IMR-90 (cell line): ENCODE data around the gene NEO1. TPM values are rescaled to one million over a fixed set of nuclear protein-coding genes. Genes with fewer than 3 reads are reported as not detected.

Experiments used
- ATAC-seq: fragments of 200-7000 bp; cut with Tn5 transposase; 2 replicates; pipeline ENCODE4 v1.9.1; 2020; ENCODE audit warnings: low read depth, mild to moderate bottlenecking, moderate library complexity
- BruUV-seq: library from RNA; stranded (reverse); fragments of 400-500 nt; replicated peaks from 2 replicates; lab custom pipeline; 2021; lab: Mats Ljungman, UMichigan
- CTCF ChIA-PET: fragments of 300-600 bp; formaldehyde crosslinking; extraction: SDS; loops from one replicate; lab custom pipeline; 2021; ENCODE audit warnings: antibody characterized with exemption; lab: Yijun Ruan, JAX
- POLR2A ChIA-PET: fragments of 300-600 bp; sonication (Branson Sonifier 250); formaldehyde crosslinking; loops from one replicate; lab custom pipeline; 2022; ENCODE audit warnings: antibody characterized with exemption; ENCODE audit not compliant: unreplicated experiment; lab: Charles Lee
- DNase-seq: peaks from one replicate; pipeline ENCODE4 v3.0.0; 2013
- H2AFZ ChIP-seq: replicated peaks from 2 replicates; pipeline ENCODE3; 2013; ENCODE audit warnings: low read length, mild to moderate bottlenecking; ENCODE audit not compliant: poor library complexity
- H2AK5ac ChIP-seq: 2 replicates; pipeline ENCODE4 v1.6.1; 2013; ENCODE audit warnings: low read depth, low read length, inconsistent platforms
- H2AK9ac ChIP-seq: replicated peaks from 2 replicates; pipeline ENCODE3; 2013; ENCODE audit warnings: mild to moderate bottlenecking, low read depth, low read length, moderate library complexity; ENCODE audit not compliant: poor library complexity
- H2BK120ac ChIP-seq: 2 replicates; pipeline ENCODE4 v1.6.1; 2013; ENCODE audit warnings: low read depth, low read length, inconsistent platforms
- H2BK15ac ChIP-seq: 3 replicates; pipeline ENCODE4 v1.6.1; 2013; ENCODE audit warnings: low read depth, low read length, inconsistent platforms
- H2BK20ac ChIP-seq: 2 replicates; pipeline ENCODE4 v1.6.1; 2013; ENCODE audit warnings: low read depth, mild to moderate bottlenecking, inconsistent platforms, low read length, moderate library complexity
- H2BK5ac ChIP-seq: 2 replicates; pipeline ENCODE4 v1.6.1; 2013; ENCODE audit warnings: mild to moderate bottlenecking, low read depth, low read length, inconsistent platforms; ENCODE audit not compliant: poor library complexity, severe bottlenecking
- H3K14ac ChIP-seq: replicated peaks from 2 replicates; pipeline ENCODE4 v1.6.1; 2013; ENCODE audit warnings: low read depth, low read length, inconsistent platforms
- H3K18ac ChIP-seq: 2 replicates; pipeline ENCODE4 v1.6.1; 2013; ENCODE audit warnings: low read depth, low read length, control low read depth
- H3K23ac ChIP-seq: 2 replicates; pipeline ENCODE4 v1.6.1; 2013; ENCODE audit warnings: low read depth, low read length, inconsistent platforms
- H3K27ac ChIP-seq: 2 replicates; pipeline ENCODE4 v1.5.1; 2013; ENCODE audit warnings: mild to moderate bottlenecking, control low read depth, low read length; ENCODE audit not compliant: insufficient read depth
- H3K27me3 ChIP-seq: 2 replicates; pipeline ENCODE4 v1.6.1; 2013; ENCODE audit warnings: low read length; ENCODE audit not compliant: control insufficient read depth, insufficient read depth
- H3K36me3 ChIP-seq: 2 replicates; pipeline ENCODE4 v1.6.1; 2013; ENCODE audit warnings: low read length, mixed read lengths; ENCODE audit not compliant: control insufficient read depth, insufficient read depth
- H3K4ac ChIP-seq: 2 replicates; pipeline ENCODE4 v1.6.1; 2013; ENCODE audit warnings: low read depth, low read length, inconsistent platforms
- H3K4me1 ChIP-seq: 2 replicates; pipeline ENCODE4 v1.6.1; 2013; ENCODE audit warnings: low read length, mixed read lengths; ENCODE audit not compliant: control insufficient read depth, insufficient read depth
- H3K4me2 ChIP-seq: 2 replicates; pipeline ENCODE4 v1.6.1; 2013; ENCODE audit warnings: low read depth, mild to moderate bottlenecking, control low read depth, low read length, moderate library complexity
- H3K4me3 ChIP-seq: 2 replicates; pipeline ENCODE4 v1.5.1; 2013; ENCODE audit warnings: low read depth, mild to moderate bottlenecking, control low read depth, low read length, moderate library complexity; ENCODE audit not compliant: insufficient read depth
- H3K56ac ChIP-seq: 2 replicates; pipeline ENCODE4 v1.6.1; 2013; ENCODE audit warnings: low read length, inconsistent platforms; ENCODE audit not compliant: insufficient read depth; ENCODE audit errors: extremely low read depth
- H3K79me1 ChIP-seq, 2 experiments: 2 replicates each; pipeline ENCODE4 v1.6.1; 2013; ENCODE audit warnings: low read length in 2 of 2, inconsistent platforms in 1 of 2, low read depth in 1 of 2
- H3K9ac ChIP-seq: 2 replicates; pipeline ENCODE4 v1.6.1; 2013; ENCODE audit warnings: low read depth, low read length, control low read depth
- H3K9me1 ChIP-seq: 2 replicates; pipeline ENCODE4 v1.6.1; 2013; ENCODE audit warnings: low read length, inconsistent platforms; ENCODE audit not compliant: insufficient read depth
- H3K9me3 ChIP-seq: 2 replicates; pipeline ENCODE4 v1.6.1; 2013; ENCODE audit warnings: low read length; ENCODE audit not compliant: control insufficient read depth, insufficient read depth
- H4K20me1 ChIP-seq: 2 replicates; pipeline ENCODE4 v1.6.1; 2013; ENCODE audit warnings: low read length, inconsistent platforms; ENCODE audit not compliant: insufficient read depth
- H4K5ac ChIP-seq: 2 replicates; pipeline ENCODE4 v1.6.1; 2013; ENCODE audit warnings: mild to moderate bottlenecking, low read depth, low read length, control low read depth
- H4K8ac ChIP-seq, 2 experiments: 2 replicates each; pipeline ENCODE4 v1.6.1; 2013; ENCODE audit warnings: low read depth in 2 of 2, low read length in 2 of 2, control low read depth in 1 of 2, inconsistent platforms in 1 of 2
- H4K91ac ChIP-seq: 2 replicates; pipeline ENCODE4 v1.6.1; 2013; ENCODE audit warnings: low read depth, low read length, inconsistent platforms; ENCODE audit not compliant: insufficient read depth
- CEBPB ChIP-seq: IDR thresholded peaks from 2 replicates; pipeline ENCODE4 v1.6.1; 2012; ENCODE audit warnings: low read depth, low read length, improper control_type of control experiment
- CHD1 ChIP-seq: IDR thresholded peaks from 2 replicates; pipeline ENCODE4 v1.6.1; 2012; ENCODE audit warnings: low read depth, low read length, improper control_type of control experiment
- CTCF ChIP-seq: conservative IDR thresholded peaks from 2 replicates; pipeline ENCODE4 v1.5.1; 2012; ENCODE audit warnings: mild to moderate bottlenecking, low read depth, low read length, improper control_type of control experiment
- RAD21 ChIP-seq: IDR thresholded peaks from 2 replicates; pipeline ENCODE4 v1.6.1; 2012; ENCODE audit warnings: low read length, improper control_type of control experiment
- SMC3 ChIP-seq: fragments of 150-350 bp; IDR thresholded peaks from 2 replicates; pipeline ENCODE4 v1.6.1; 2016; ENCODE audit warnings: low read depth, mild to moderate bottlenecking, antibody characterized with exemption, low read length, moderate library complexity
- WGBS, 2 experiments: methylation state at CpG; one replicate each; pipeline versions ENCODE4 v1.1.5 to v1.1.7; 2013; ENCODE audit warnings: missing lambda C conversion rate in 2 of 2; ENCODE audit not compliant: insufficient read length in 1 of 2; ENCODE audit errors: extremely low coverage in 2 of 2; 5-methylcytosine and 5-hydroxymethylcytosine counted together
- dilution Hi-C: fragments of 300-500 bp; cut with HindIII; formaldehyde crosslinking; loops from one replicate; pipeline ENCODE4 v1.14.3; 2018; ENCODE audit warnings: low sequenced_read_pairs; ENCODE audit not compliant: unreplicated experiment
- in situ Hi-C: fragments of 300-500 bp; cut with MboI; formaldehyde crosslinking; loops from 3 replicates; pipeline ENCODE4 v1.14.3; 2019; ENCODE audit warnings: low sequenced_read_pairs, inconsistent platforms, mixed read lengths
- intact Hi-C: fragments of 100-400 bp; cut with micrococcal nuclease; formaldehyde crosslinking; loops from 2 replicates; pipeline ENCODE4 v1.10.0; 2022
- polyA plus RNA-seq, 3 experiments: library from polyadenylated mRNA; depleted of rRNA; stranded (reverse); fragments of >200 nt; gene quantifications; 2 replicates each; pipeline ENCODE4 v1.2.3, GENCODE V29; 2012; ENCODE audit warnings: low replicate concordance in 1 of 3
- total RNA-seq: library from RNA; depleted of rRNA; stranded (reverse); fragments of >200 nt; gene quantifications from 2 replicates; pipeline ENCODE4 v1.2.3, GENCODE V29; 2012

NEO1 gene
- total and polyA plus RNA-seq, 2 of the 4 experiments (the other 2 are of a cell fraction): 16.3 to 18.5 TPM

GRCh38 chr15:73305331-73306211 is 253.3 kb downstream of the NEO1 start:
- peak; percentile 65 for DNase-seq
- intact Hi-C loops: loop anchor here (1.0 to 2.0 kb wide), 3 partner anchors 255 to 395 kb away; no protein-coding TSS in a partner anchor
- H3K9me3 ChIP-seq: no peaks in the 10 kb centered on the region
- BruUV-seq: no TSS peak
- dilution Hi-C loops: no loop called here
- POLR2A ChIA-PET: no interaction called here
- no peaks in the 10 kb centered on the region for H3K27me3 ChIP-seq
- H4K20me1 ChIP-seq: no peaks in the 10 kb centered on the region
- no peak overlapping the region for H2AFZ ChIP-seq
- no peak overlapping the region for H3K56ac ChIP-seq
- peak; percentile 97 for ATAC-seq
- H3K14ac ChIP-seq: no peak overlapping the region
- no peak overlapping the region for H4K5ac ChIP-seq
- no peak overlapping the region for H2BK15ac ChIP-seq
- WGBS, 2 experiments: no CpG with 5 or more reads among the region's 12 CpGs
- no peak overlapping the region for H3K23ac ChIP-seq
- H3K4ac ChIP-seq: no peak overlapping the region
- no peak overlapping the region for H4K91ac ChIP-seq
- TF ChIP-seq CTCF (peak; percentile 66), CEBPB (no peak), RAD21 (peak; percentile 67), CHD1 (no peak), SMC3 (peak; percentile 42)
- H4K8ac ChIP-seq: no peak overlapping the region
- no peaks in the 10 kb centered on the region for H3K4me1 ChIP-seq
- H2AK9ac ChIP-seq: no peak overlapping the region
- H3K9ac ChIP-seq: no peak overlapping the region
- no peak overlapping the region for H3K18ac ChIP-seq
- H3K4me3 ChIP-seq: no peak overlapping the region
- H2BK120ac ChIP-seq: no peak overlapping the region
- H3K79me1 ChIP-seq: no peaks in the 10 kb centered on the region
- CTCF ChIA-PET: interaction anchor here (0.6 to 1.0 kb wide), 2 partner anchors 186 to 331 kb away, joined by 3 to 6 read pairs; no protein-coding TSS in a partner anchor
- peaks cover 9% of the 10 kb centered on the region for H3K36me3 ChIP-seq
- no peaks in the 10 kb centered on the region for H3K9me1 ChIP-seq
- H3K27ac ChIP-seq: no peak overlapping the region
- no peak overlapping the region for H2AK5ac ChIP-seq
- in situ Hi-C loops: loop anchor here (10.0 kb wide), 2 partner anchors 249 to 399 kb away; no protein-coding TSS in a partner anchor
- H3K4me2 ChIP-seq: no peak overlapping the region
- H2BK20ac ChIP-seq: no peak overlapping the region
- no peak overlapping the region for H2BK5ac ChIP-seq
